ENCODE measurements around the gene TCTA.
"Not testable (repeated sequence)": the region's sequence is repeated elsewhere in the genome, so short reads cannot be mapped to it uniquely, and the experiment has no call there.

Gene TCTA

GRCh38 chr3:49411968-49412631, at the start of gene TCTA, which contains the start of gene RHOA:
TSS of gene TCTA (plus strand) at chr3:49412423. CDS start at chr3:49412427, 4 bp downstream.
TSS of gene RHOA (minus strand) at chr3:49411976. CDS start at chr3:49375589, 36,387 bp downstream.
- in situ Hi-C loops (cut with MboI; ENCODE audit: low sequenced_read_pairs): no loop called here

GRCh38 chr3:49362561-49362960, 49.7 kb upstream of the TCTA start:
- in situ Hi-C loops (cut with MboI; ENCODE audit: low sequenced_read_pairs): no loop called here

GRCh38 chr3:49370585-49371290, 41.5 kb upstream of the TCTA start:
- in situ Hi-C loops (cut with MboI; ENCODE audit: low sequenced_read_pairs): no loop called here

GRCh38 chr3:49371946-49372345, 40.3 kb upstream of the TCTA start:
- in situ Hi-C loops (cut with MboI; ENCODE audit: low sequenced_read_pairs): no loop called here

- in situ Hi-C loops (cut with MboI; ENCODE audit: low sequenced_read_pairs): no loop called here
Observed at GRCh38 chr3:49377483-49377882, 34.7 kb upstream of the TCTA start.

GRCh38 chr3:49378249-49378895, 33.9 kb upstream of the TCTA start:
- in situ Hi-C loops (cut with MboI; ENCODE audit: low sequenced_read_pairs): no loop called here

- in situ Hi-C loops (cut with MboI; ENCODE audit: low sequenced_read_pairs): no loop called here
Observed at GRCh38 chr3:49383387-49383786, 28.8 kb upstream of the TCTA start.

GRCh38 chr3:49385617-49386016, 26.6 kb upstream of the TCTA start:
- in situ Hi-C loops (cut with MboI; ENCODE audit: low sequenced_read_pairs): no loop called here

- in situ Hi-C loops (cut with MboI; ENCODE audit: low sequenced_read_pairs): no loop called here
Observed at GRCh38 chr3:49386056-49386756, 26.0 kb upstream of the TCTA start.

- in situ Hi-C loops (cut with MboI; ENCODE audit: low sequenced_read_pairs): no loop called here
Observed at GRCh38 chr3:49387721-49388120, 24.5 kb upstream of the TCTA start.

GRCh38 chr3:49388289-49388820, 23.9 kb upstream of the TCTA start:
- in situ Hi-C loops (cut with MboI; ENCODE audit: low sequenced_read_pairs): no loop called here

GRCh38 chr3:49389297-49389696, 22.9 kb upstream of the TCTA start:
- in situ Hi-C loops (cut with MboI; ENCODE audit: low sequenced_read_pairs): no loop called here

GRCh38 chr3:49391310-49391709, 20.9 kb upstream of the TCTA start:
- in situ Hi-C loops (cut with MboI; ENCODE audit: low sequenced_read_pairs): not testable (repeated sequence)

- in situ Hi-C loops (cut with MboI; ENCODE audit: low sequenced_read_pairs): no loop called here
Observed at GRCh38 chr3:49397470-49397869, 14.8 kb upstream of the TCTA start.

GRCh38 chr3:49399461-49399860, 12.8 kb upstream of the TCTA start:
- in situ Hi-C loops (cut with MboI; ENCODE audit: low sequenced_read_pairs): no loop called here

- in situ Hi-C loops (cut with MboI; ENCODE audit: low sequenced_read_pairs): no loop called here
Observed at GRCh38 chr3:49401766-49402165, 10.5 kb upstream of the TCTA start.

- in situ Hi-C loops (cut with MboI; ENCODE audit: low sequenced_read_pairs): no loop called here
Observed at GRCh38 chr3:49403891-49404290, 8.3 kb upstream of the TCTA start.

GRCh38 chr3:49405570-49405969, 6.7 kb upstream of the TCTA start:
- in situ Hi-C loops (cut with MboI; ENCODE audit: low sequenced_read_pairs): not testable (repeated sequence)

GRCh38 chr3:49406571-49407565, 5.4 kb upstream of the TCTA start:
- in situ Hi-C loops (cut with MboI; ENCODE audit: low sequenced_read_pairs): no loop called here
